Stimulated activated memory B cell treated with anti-CD40 and anti-IgM and Interleukin-4, amounts not matched to agents 10 μg/mL and 1 μg/mL and 100 μg/mL, for 72 hours (primary cell): ENCODE results near the gene PAN3.

ENCODE experiments used
- ATAC-seq: fragments of 150-1000 bp; cut with Tn5 transposase; 2 replicates; pipeline ENCODE4 v1.10.0; 2021
- H3K27ac Mint-ChIP-seq: one replicate; pipeline ENCODE4 v1.8.0; 2022; ENCODE audit warnings: mild to moderate bottlenecking, mixed read lengths
- H3K27me3 Mint-ChIP-seq: one replicate; pipeline ENCODE4 v1.8.0; 2022; ENCODE audit warnings: mixed read lengths
- H3K36me3 Mint-ChIP-seq: one replicate; pipeline ENCODE4 v1.8.0; 2022; ENCODE audit warnings: mixed read lengths
- H3K4me1 Mint-ChIP-seq: one replicate; pipeline ENCODE4 v1.8.0; 2022; ENCODE audit warnings: mixed read lengths
- H3K4me3 Mint-ChIP-seq: one replicate; pipeline ENCODE4 v1.8.0; 2022; ENCODE audit warnings: mild to moderate bottlenecking, moderate library complexity, mixed read lengths
- H3K9me3 Mint-ChIP-seq: one replicate; pipeline ENCODE4 v1.8.0; 2022; ENCODE audit warnings: mixed read lengths

PAN3 gene

GRCh38 chr13:28322256-28322905, 184.0 kb downstream of the PAN3 start:
- ATAC-seq = no peak
- Mint-ChIP-seq H3K4me3 (no peak overlapping the region), H3K4me1 (peaks cover 7% of the 10 kb centered on the region), H3K36me3 (no peaks in the 10 kb centered on the region), H3K9me3 (no peaks in the 10 kb centered on the region), H3K27me3 (no peaks in the 10 kb centered on the region), H3K27ac (no peak overlapping the region)

- Mint-ChIP-seq H3K4me1 (peaks cover 7% of the 10 kb centered on the region), H3K9me3 (no peaks in the 10 kb centered on the region), H3K4me3 (no peak overlapping the region), H3K36me3 (no peaks in the 10 kb centered on the region), H3K27ac (no peak overlapping the region), H3K27me3 (no peaks in the 10 kb centered on the region)
- ATAC-seq = peak; percentile 69
Measured at GRCh38 chr13:28324181-28324789, 185.9 kb downstream of the PAN3 start.

- H3K27ac Mint-ChIP-seq = no peak overlapping the region
- no peak overlapping the region for H3K4me3 Mint-ChIP-seq
- no peaks in the 10 kb centered on the region for H3K27me3 Mint-ChIP-seq
- H3K4me1 Mint-ChIP-seq = peaks cover 7% of the 10 kb centered on the region
- H3K9me3 Mint-ChIP-seq = no peaks in the 10 kb centered on the region
- no peak for ATAC-seq
- H3K36me3 Mint-ChIP-seq = no peaks in the 10 kb centered on the region
Measured at GRCh38 chr13:28325022-28325421, 186.7 kb downstream of the PAN3 start.

GRCh38 chr13:28326056-28326455, 187.7 kb downstream of the PAN3 start:
- Mint-ChIP-seq H3K27ac (no peak overlapping the region), H3K36me3 (no peaks in the 10 kb centered on the region), H3K4me1 (peaks cover 7% of the 10 kb centered on the region)

GRCh38 chr13:28327373-28328270, 189.3 kb downstream of the PAN3 start:
- H3K36me3 Mint-ChIP-seq = no peaks in the 10 kb centered on the region
- no peaks in the 10 kb centered on the region for H3K9me3 Mint-ChIP-seq
- no peak for ATAC-seq
- H3K4me3 Mint-ChIP-seq = no peak overlapping the region
- H3K4me1 Mint-ChIP-seq = peaks cover 7% of the 10 kb centered on the region
- no peaks in the 10 kb centered on the region for H3K27me3 Mint-ChIP-seq
- no peak overlapping the region for H3K27ac Mint-ChIP-seq

More at GRCh38 chr13:28326056-28326455, 187.7 kb downstream of the PAN3 start:
- ATAC-seq = no peak
- Mint-ChIP-seq H3K27me3 (no peaks in the 10 kb centered on the region), H3K9me3 (no peaks in the 10 kb centered on the region), H3K4me3 (no peak overlapping the region)

- Mint-ChIP-seq H3K27me3 (no peaks in the 10 kb centered on the region), H3K9me3 (no peaks in the 10 kb centered on the region), H3K27ac (no peak overlapping the region), H3K4me3 (no peak overlapping the region), H3K36me3 (no peaks in the 10 kb centered on the region), H3K4me1 (peaks cover 7% of the 10 kb centered on the region)
- no peak for ATAC-seq
Measured at GRCh38 chr13:28328271-28328607, 189.9 kb downstream of the PAN3 start.

GRCh38 chr13:28329395-28330158, 191.2 kb downstream of the PAN3 start:
- no peak for ATAC-seq
- no peaks in the 10 kb centered on the region for H3K9me3 Mint-ChIP-seq
- H3K4me3 Mint-ChIP-seq = no peak overlapping the region
- H3K27me3 Mint-ChIP-seq = no peaks in the 10 kb centered on the region
- H3K27ac Mint-ChIP-seq = no peak overlapping the region
- H3K4me1 Mint-ChIP-seq = no peaks in the 10 kb centered on the region
- H3K36me3 Mint-ChIP-seq = no peaks in the 10 kb centered on the region

- no peaks in the 10 kb centered on the region for H3K9me3 Mint-ChIP-seq
Measured at GRCh38 chr13:28333204-28333881, 195.0 kb downstream of the PAN3 start.

GRCh38 chr13:28336193-28336657, 197.9 kb downstream of the PAN3 start:
- Mint-ChIP-seq H3K27ac (no peak overlapping the region), H3K4me1 (no peaks in the 10 kb centered on the region), H3K27me3 (no peaks in the 10 kb centered on the region), H3K9me3 (no peaks in the 10 kb centered on the region), H3K36me3 (no peaks in the 10 kb centered on the region), H3K4me3 (no peak overlapping the region)
- no peak for ATAC-seq

More at GRCh38 chr13:28333204-28333881, 195.0 kb downstream of the PAN3 start:
- no peaks in the 10 kb centered on the region for H3K27me3 Mint-ChIP-seq
- H3K27ac Mint-ChIP-seq = no peak overlapping the region
- no peak for ATAC-seq
- H3K4me3 Mint-ChIP-seq = no peak overlapping the region
- no peaks in the 10 kb centered on the region for H3K4me1 Mint-ChIP-seq
- no peaks in the 10 kb centered on the region for H3K36me3 Mint-ChIP-seq

- no peak overlapping the region for H3K27ac Mint-ChIP-seq
Measured at GRCh38 chr13:28337166-28338005, 199.0 kb downstream of the PAN3 start.

GRCh38 chr13:28338006-28338574, 199.7 kb downstream of the PAN3 start:
- no peaks in the 10 kb centered on the region for H3K4me1 Mint-ChIP-seq
- H3K9me3 Mint-ChIP-seq = no peaks in the 10 kb centered on the region
- ATAC-seq = no peak
- H3K27me3 Mint-ChIP-seq = no peaks in the 10 kb centered on the region
- no peak overlapping the region for H3K4me3 Mint-ChIP-seq
- H3K36me3 Mint-ChIP-seq = no peaks in the 10 kb centered on the region
- H3K27ac Mint-ChIP-seq = no peak overlapping the region

More at GRCh38 chr13:28337166-28338005, 199.0 kb downstream of the PAN3 start:
- ATAC-seq = no peak
- no peaks in the 10 kb centered on the region for H3K9me3 Mint-ChIP-seq
- no peaks in the 10 kb centered on the region for H3K27me3 Mint-ChIP-seq
- H3K4me1 Mint-ChIP-seq = no peaks in the 10 kb centered on the region
- H3K36me3 Mint-ChIP-seq = no peaks in the 10 kb centered on the region
- no peak overlapping the region for H3K4me3 Mint-ChIP-seq

- Mint-ChIP-seq H3K4me3 (no peak overlapping the region), H3K27me3 (peaks cover 3% of the 10 kb centered on the region), H3K27ac (no peak overlapping the region), H3K9me3 (no peaks in the 10 kb centered on the region), H3K36me3 (no peaks in the 10 kb centered on the region), H3K4me1 (no peaks in the 10 kb centered on the region)
- no peak for ATAC-seq
Measured at GRCh38 chr13:28338742-28339141, 200.4 kb downstream of the PAN3 start.

- Mint-ChIP-seq H3K9me3 (no peaks in the 10 kb centered on the region), H3K36me3 (no peaks in the 10 kb centered on the region), H3K27me3 (peaks cover 10% of the 10 kb centered on the region), H3K4me1 (no peaks in the 10 kb centered on the region), H3K4me3 (no peak overlapping the region), H3K27ac (no peak overlapping the region)
- no peak for ATAC-seq
Measured at GRCh38 chr13:28339419-28339818, 201.1 kb downstream of the PAN3 start.
